GM12878 (cell line): ENCODE data around the gene MOGAT2. TPM values are rescaled to one million over a fixed set of nuclear protein-coding genes. Genes with fewer than 3 reads are reported as not detected.

Experiments
- CHD2 ChIP-seq: IDR thresholded peaks from 2 replicates; pipeline ENCODE4 v1.6.1; 2011; ENCODE audit warnings: low read depth, low read length, improper control_type of control experiment, borderline replicate concordance
- CTCF ChIP-seq, 3 experiments: IDR thresholded peaks in 2 of 3; conservative IDR thresholded peaks in 1 of 3; 2 replicates each; pipeline ENCODE4 v1.5.1; 2011; ENCODE audit warnings: low read depth in 3 of 3, low read length in 3 of 3, mild to moderate bottlenecking in 3 of 3, control low read depth in 2 of 3, moderate library complexity in 2 of 3, inconsistent platforms in 1 of 3, mixed read lengths in 1 of 3; ENCODE audit not compliant: control insufficient read depth in 2 of 3, insufficient read depth in 1 of 3; ENCODE audit errors: extremely low read depth in 1 of 3
- FOS ChIP-seq: IDR thresholded peaks from 3 replicates; pipeline ENCODE4 v1.6.1; 2011; ENCODE audit warnings: borderline replicate concordance; ENCODE audit not compliant: insufficient read length; ENCODE audit errors: extremely low read depth
- IKZF2 ChIP-seq, 2 experiments: fragments of 450-650 bp; IDR thresholded peaks; 2 replicates each; pipeline ENCODE4 v1.6.1; 2017; ENCODE audit warnings: mild to moderate bottlenecking in 2 of 2, moderate library complexity in 2 of 2
- JUNB ChIP-seq: IDR thresholded peaks from 2 replicates; pipeline ENCODE4 v1.6.1; 2016; ENCODE audit warnings: antibody characterized with exemption, mild to moderate bottlenecking
- JUND ChIP-seq: IDR thresholded peaks from 2 replicates; pipeline ENCODE4 v1.6.1; 2012; ENCODE audit warnings: low read depth, mild to moderate bottlenecking, low read length, improper control_type of control experiment, moderate library complexity
- NBN ChIP-seq: fragments of 450-650 bp; IDR thresholded peaks from 2 replicates; pipeline ENCODE4 v1.6.1; 2016
- NKRF ChIP-seq: fragments of 450-650 bp; conservative IDR thresholded peaks from 2 replicates; pipeline ENCODE4 v1.6.1; 2017; ENCODE audit warnings: mild to moderate bottlenecking, moderate library complexity
- POLR2A ChIP-seq: IDR thresholded peaks from 2 replicates; pipeline ENCODE4 v1.6.1; 2011; ENCODE audit warnings: low read depth, mild to moderate bottlenecking, low read length
- RELA ChIP-seq: fragments of 450-650 bp; IDR thresholded peaks from 2 replicates; pipeline ENCODE4 v1.8.0; 2014; ENCODE audit warnings: borderline replicate concordance; ENCODE audit not compliant: partially characterized antibody
- RFX5 ChIP-seq: IDR thresholded peaks from 2 replicates; pipeline ENCODE4 v1.6.1; 2011; ENCODE audit warnings: low read depth, low read length, improper control_type of control experiment
- TARDBP ChIP-seq: IDR thresholded peaks from 2 replicates; pipeline ENCODE4 v1.6.1; 2016; ENCODE audit warnings: borderline replicate concordance
- TBL1XR1 ChIP-seq: IDR thresholded peaks from 2 replicates; pipeline ENCODE4 v1.6.1; 2012; ENCODE audit warnings: low read depth, low read length, improper control_type of control experiment
- TCF12 ChIP-seq: IDR thresholded peaks from 2 replicates; pipeline ENCODE4 v1.6.1; 2011; ENCODE audit warnings: low read depth, mild to moderate bottlenecking, low read length
- TCF3 ChIP-seq: IDR thresholded peaks from 2 replicates; pipeline ENCODE4 v1.6.1; 2012; ENCODE audit warnings: low read depth, mild to moderate bottlenecking, low read length, borderline replicate concordance; ENCODE audit not compliant: insufficient read depth
- polyA plus RNA-seq, 11 experiments: library from polyadenylated mRNA; depleted of rRNA in 4 of 11; unstranded in 6 of 11; stranded (reverse) in 5 of 11; fragments of >200 nt; fragmentation: Nextera tagmentation in 4 of 11; fragmentation: Illumina TruSeq in 1 of 11; extraction: Ambion mirVana in 4 of 11; extraction: Trizol in 1 of 11; gene quantifications; 1 replicate in 1 of 11; 2 replicates in 10 of 11; pipeline versions ENCODE4 v1.2.1 to v1.2.3, GENCODE V29; 2011 to 2016; ENCODE audit warnings: inconsistent platforms in 2 of 11, missing spikeins in 2 of 11, low read depth in 1 of 11
- total RNA-seq, 4 experiments: library from RNA; depleted of rRNA in 3 of 4; stranded (reverse); fragments of >200 nt in 3 of 4; fragmentation: Illumina TruSeq in 1 of 4; extraction: Trizol in 1 of 4; gene quantifications; 2 replicates each; pipeline versions ENCODE4 v1.2.1 to v1.2.3, GENCODE V29; 2013 to 2021
- TF ChIP-seq, protein P1 (sequence below): fragments of 450-650 bp; IDR thresholded peaks from 2 replicates; pipeline ENCODE4 v1.6.1; 2016; ENCODE audit warnings: mild to moderate bottlenecking
- TF ChIP-seq, protein P2 (sequence below): IDR thresholded peaks from 2 replicates; pipeline ENCODE4 v1.6.1; 2011; ENCODE audit warnings: borderline replicate concordance, low read depth, mild to moderate bottlenecking, moderate library complexity, low read length; ENCODE audit not compliant: insufficient read depth, poor library complexity, severe bottlenecking
- TF ChIP-seq, protein P3 (sequence below): fragments of 450-650 bp; IDR thresholded peaks from 2 replicates; pipeline ENCODE4 v1.6.1; 2016; ENCODE audit warnings: mild to moderate bottlenecking
- TF ChIP-seq, protein P4 (sequence below): IDR thresholded peaks from 2 replicates; pipeline ENCODE4 v1.6.1; 2012; ENCODE audit warnings: low read length, inconsistent platforms

The MOGAT2 gene
- total and polyA plus RNA-seq, 10 of the 15 experiments (the other 5 are each of a cell fraction or from before 2014, with no cell fraction given), result 0.15 to 0.45 (median 0.22) TPM; not detected in 1

DNA sequence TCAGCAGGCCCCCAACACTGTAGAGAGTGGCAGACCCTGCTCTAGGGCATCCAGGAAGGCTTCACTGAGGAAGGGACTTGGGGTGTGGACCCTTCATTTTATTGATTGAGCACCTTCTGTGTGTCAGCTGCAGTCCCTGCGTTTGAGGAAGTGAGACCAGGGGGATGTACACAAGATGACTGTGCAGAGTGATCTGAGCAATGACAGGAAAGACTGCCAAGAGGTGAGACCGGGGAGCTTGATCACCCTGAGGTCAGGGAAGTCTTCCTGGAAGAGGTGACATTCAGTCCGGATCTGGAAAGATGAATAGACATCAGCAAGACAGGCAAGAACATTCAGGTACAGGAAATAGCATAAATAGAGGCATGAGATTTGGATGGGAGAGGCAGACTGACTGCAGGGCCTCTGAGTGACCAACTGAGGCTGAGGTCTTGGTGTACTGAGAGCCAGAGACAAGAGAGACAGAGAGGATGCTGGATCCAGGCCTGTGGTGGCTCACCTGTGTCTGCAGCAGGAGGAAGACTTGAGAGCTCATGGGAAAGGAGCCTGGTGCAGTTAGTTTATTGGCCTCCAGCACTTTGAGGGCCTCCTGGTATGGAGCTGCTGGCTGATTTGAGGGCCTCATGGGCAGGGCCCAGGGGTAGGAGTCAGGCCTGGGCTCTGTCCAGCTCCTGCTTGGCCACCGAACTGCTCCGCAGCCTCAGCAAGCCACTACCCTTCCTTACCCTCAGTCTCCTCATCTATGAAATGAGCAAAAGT lies 56.1 kb downstream of the MOGAT2 start (continued):
- TF ChIP-seq, protein P1, sequence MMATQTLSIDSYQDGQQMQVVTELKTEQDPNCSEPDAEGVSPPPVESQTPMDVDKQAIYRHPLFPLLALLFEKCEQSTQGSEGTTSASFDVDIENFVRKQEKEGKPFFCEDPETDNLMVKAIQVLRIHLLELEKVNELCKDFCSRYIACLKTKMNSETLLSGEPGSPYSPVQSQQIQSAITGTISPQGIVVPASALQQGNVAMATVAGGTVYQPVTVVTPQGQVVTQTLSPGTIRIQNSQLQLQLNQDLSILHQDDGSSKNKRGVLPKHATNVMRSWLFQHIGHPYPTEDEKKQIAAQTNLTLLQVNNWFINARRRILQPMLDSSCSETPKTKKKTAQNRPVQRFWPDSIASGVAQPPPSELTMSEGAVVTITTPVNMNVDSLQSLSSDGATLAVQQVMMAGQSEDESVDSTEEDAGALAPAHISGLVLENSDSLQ, result peak; percentile 93
- peak; percentile 42; the same call in 1 of the 2 replicates for TF ChIP-seq NKRF
- TF ChIP-seq, protein P2, sequence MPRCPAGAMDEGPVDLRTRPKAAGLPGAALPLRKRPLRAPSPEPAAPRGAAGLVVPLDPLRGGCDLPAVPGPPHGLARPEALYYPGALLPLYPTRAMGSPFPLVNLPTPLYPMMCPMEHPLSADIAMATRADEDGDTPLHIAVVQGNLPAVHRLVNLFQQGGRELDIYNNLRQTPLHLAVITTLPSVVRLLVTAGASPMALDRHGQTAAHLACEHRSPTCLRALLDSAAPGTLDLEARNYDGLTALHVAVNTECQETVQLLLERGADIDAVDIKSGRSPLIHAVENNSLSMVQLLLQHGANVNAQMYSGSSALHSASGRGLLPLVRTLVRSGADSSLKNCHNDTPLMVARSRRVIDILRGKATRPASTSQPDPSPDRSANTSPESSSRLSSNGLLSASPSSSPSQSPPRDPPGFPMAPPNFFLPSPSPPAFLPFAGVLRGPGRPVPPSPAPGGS, result peak; percentile 45
- TF ChIP-seq TBL1XR1, result 0 out of 2 replicates have a peak, but pooled peaks have one; percentile 41
- TF ChIP-seq, protein P3, sequence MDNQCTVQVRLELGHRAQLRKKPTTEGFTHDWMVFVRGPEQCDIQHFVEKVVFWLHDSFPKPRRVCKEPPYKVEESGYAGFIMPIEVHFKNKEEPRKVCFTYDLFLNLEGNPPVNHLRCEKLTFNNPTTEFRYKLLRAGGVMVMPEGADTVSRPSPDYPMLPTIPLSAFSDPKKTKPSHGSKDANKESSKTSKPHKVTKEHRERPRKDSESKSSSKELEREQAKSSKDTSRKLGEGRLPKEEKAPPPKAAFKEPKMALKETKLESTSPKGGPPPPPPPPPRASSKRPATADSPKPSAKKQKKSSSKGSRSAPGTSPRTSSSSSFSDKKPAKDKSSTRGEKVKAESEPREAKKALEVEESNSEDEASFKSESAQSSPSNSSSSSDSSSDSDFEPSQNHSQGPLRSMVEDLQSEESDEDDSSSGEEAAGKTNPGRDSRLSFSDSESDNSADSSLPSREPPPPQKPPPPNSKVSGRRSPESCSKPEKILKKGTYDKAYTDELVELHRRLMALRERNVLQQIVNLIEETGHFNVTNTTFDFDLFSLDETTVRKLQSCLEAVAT, result peak; percentile 62; the same call in 1 of the 2 replicates
- peak; percentile 93; the same call in 1 of the 2 replicates for TF ChIP-seq NBN
- TF ChIP-seq, protein P4, sequence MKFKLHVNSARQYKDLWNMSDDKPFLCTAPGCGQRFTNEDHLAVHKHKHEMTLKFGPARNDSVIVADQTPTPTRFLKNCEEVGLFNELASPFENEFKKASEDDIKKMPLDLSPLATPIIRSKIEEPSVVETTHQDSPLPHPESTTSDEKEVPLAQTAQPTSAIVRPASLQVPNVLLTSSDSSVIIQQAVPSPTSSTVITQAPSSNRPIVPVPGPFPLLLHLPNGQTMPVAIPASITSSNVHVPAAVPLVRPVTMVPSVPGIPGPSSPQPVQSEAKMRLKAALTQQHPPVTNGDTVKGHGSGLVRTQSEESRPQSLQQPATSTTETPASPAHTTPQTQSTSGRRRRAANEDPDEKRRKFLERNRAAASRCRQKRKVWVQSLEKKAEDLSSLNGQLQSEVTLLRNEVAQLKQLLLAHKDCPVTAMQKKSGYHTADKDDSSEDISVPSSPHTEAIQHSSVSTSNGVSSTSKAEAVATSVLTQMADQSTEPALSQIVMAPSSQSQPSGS, result peak; percentile 83; the same call in 1 of the 2 replicates
- peak; percentile 79; the same call in 1 of the 2 replicates for TF ChIP-seq CHD2
- no peak for TF ChIP-seq RFX5
- TF ChIP-seq POLR2A, result 0 out of 2 replicates have a peak, but pooled peaks have one; percentile 29
- no peak for TF ChIP-seq CTCF (IDR thresholded peaks at IDR 0.05 in 2 of 3, conservative IDR thresholded peaks at IDR 0.05 in 1 of 3; ENCODE audit: control insufficient read depth in 2 of 3, extremely low read depth in 1 of 3, insufficient read depth in 1 of 3, low read depth in 3 of 3, low read length in 3 of 3)
- TF ChIP-seq IKZF2 (IDR thresholded peaks at IDR 0.05), result peak; percentile 96 to 97
- TF ChIP-seq TCF12, result peak; percentile 93
- TF ChIP-seq TARDBP, result peak; percentile 48; the same call in 1 of the 2 replicates
- peak; percentile 78 for TF ChIP-seq RELA
- no peak for TF ChIP-seq FOS
- TF ChIP-seq JUND, result peak; percentile 82
- peak; percentile 85; the same call in 1 of the 2 replicates for TF ChIP-seq TCF3
- TF ChIP-seq JUNB, result peak; percentile 93
